GM19328 (cell line): ENCODE data around the gene DGKH.
"Not testable (repeated sequence)": the region's sequence is repeated elsewhere in the genome, so short reads cannot be mapped to it uniquely, and the experiment has no call there.

Experiments used
- ATAC-seq: cut with Tn5 transposase; IDR thresholded peaks from one replicate; pipeline ENCODE4 v1.9.1; 2021; ENCODE audit warnings: mild to moderate bottlenecking, moderate library complexity; ENCODE audit not compliant: unreplicated experiment

Gene DGKH

GRCh38 chr13:42112864-42113263 is 64.4 kb downstream of the DGKH start:
- ATAC-seq: no peak

GRCh38 chr13:42113478-42113877 is 65.0 kb downstream of the DGKH start:
- ATAC-seq: no peak

GRCh38 chr13:42114278-42114677 is 65.8 kb downstream of the DGKH start:
- ATAC-seq: no peak

GRCh38 chr13:42114912-42115311 is 66.5 kb downstream of the DGKH start:
- no peak for ATAC-seq

- no peak for ATAC-seq
Measured at GRCh38 chr13:42116225-42116624, 67.8 kb downstream of the DGKH start.

GRCh38 chr13:42119041-42119440 is 70.6 kb downstream of the DGKH start:
- ATAC-seq: no peak

- no peak for ATAC-seq
Measured at GRCh38 chr13:42119875-42120274, 71.4 kb downstream of the DGKH start.

- ATAC-seq: no peak
Measured at GRCh38 chr13:42123600-42123999, 75.2 kb downstream of the DGKH start.

GRCh38 chr13:42125046-42125445 is 76.6 kb downstream of the DGKH start:
- no peak for ATAC-seq

- no peak for ATAC-seq
Measured at GRCh38 chr13:42127047-42127446, 78.6 kb downstream of the DGKH start.

GRCh38 chr13:42129033-42129432 is 80.6 kb downstream of the DGKH start:
- no peak for ATAC-seq

GRCh38 chr13:42136518-42136917 is 88.1 kb downstream of the DGKH start:
- no peak for ATAC-seq

GRCh38 chr13:42137856-42138537 is 89.5 kb downstream of the DGKH start:
- ATAC-seq: no peak

- ATAC-seq: no peak
Measured at GRCh38 chr13:42140494-42140893, 92.0 kb downstream of the DGKH start.

- not testable (repeated sequence) for ATAC-seq
Measured at GRCh38 chr13:42141052-42141451, 92.6 kb downstream of the DGKH start.

- ATAC-seq: no peak
Measured at GRCh38 chr13:42146359-42146758, 97.9 kb downstream of the DGKH start.

- no peak for ATAC-seq
Measured at GRCh38 chr13:42148538-42148937, 100.1 kb downstream of the DGKH start.

GRCh38 chr13:42149136-42149535 is 100.7 kb downstream of the DGKH start:
- no peak for ATAC-seq

- no peak for ATAC-seq
Measured at GRCh38 chr13:42151781-42152180, 103.3 kb downstream of the DGKH start.

GRCh38 chr13:42152495-42152894 is 104.0 kb downstream of the DGKH start:
- no peak for ATAC-seq

GRCh38 chr13:42153199-42154113 is 105.0 kb downstream of the DGKH start:
- ATAC-seq: no peak

GRCh38 chr13:42155251-42155650 is 106.8 kb downstream of the DGKH start:
- no peak for ATAC-seq
